Neural cell (in vitro differentiated cells): ENCODE results near the gene PRRC2B. TPM values are rescaled to one million over a fixed set of nuclear protein-coding genes. Genes with fewer than 3 reads are reported as not detected.

Source experiments
- H2AFZ ChIP-seq: fragments of 200-600, 300-800 bp; sonication (generic), shearing (Covaris generic); 2 replicates; pipeline ENCODE4 v1.6.0; 2014; ENCODE audit warnings: low read depth, mild to moderate bottlenecking, antibody characterized with exemption, low read length, moderate library complexity
- H3F3A ChIP-seq: fragments of 200-600 bp; shearing (Covaris generic); 2 replicates; pipeline ENCODE4 v1.6.1; 2016; ENCODE audit warnings: mild to moderate bottlenecking, moderate library complexity, mixed read lengths, antibody characterized with exemption, low read length; ENCODE audit not compliant: insufficient read depth, poor library complexity, severe bottlenecking
- H3K27ac ChIP-seq: fragments of 200-600, 300-800 bp; sonication (generic), shearing (Covaris generic); 2 replicates; pipeline ENCODE4 v1.5.1; 2014; ENCODE audit warnings: mild to moderate bottlenecking, low read length, moderate library complexity
- H3K27me3 ChIP-seq: fragments of 300-800, 200-600 bp; sonication (generic), shearing (Covaris generic); 2 replicates; pipeline ENCODE4 v1.6.0; 2014; ENCODE audit warnings: mild to moderate bottlenecking, low read depth, low read length, moderate library complexity; ENCODE audit not compliant: insufficient read depth
- H3K36me3 ChIP-seq: fragments of 300-800, 200-600 bp; sonication (generic), shearing (Covaris generic); 2 replicates; pipeline ENCODE4 v1.5.1; 2014; ENCODE audit warnings: mild to moderate bottlenecking, antibody characterized with exemption, low read length, moderate library complexity; ENCODE audit not compliant: insufficient read depth
- H3K4me2 ChIP-seq: fragments of 300-800, 200-600 bp; sonication (generic), shearing (Covaris generic); 2 replicates; pipeline ENCODE4 v1.6.0; 2014; ENCODE audit warnings: mild to moderate bottlenecking, low read length
- H3K4me3 ChIP-seq: fragments of 300-800, 200-600 bp; sonication (generic), shearing (Covaris generic); 2 replicates; pipeline ENCODE4 v1.5.1; 2014; ENCODE audit warnings: mild to moderate bottlenecking, low read length, moderate library complexity
- H3K79me2 ChIP-seq: fragments of 200-600 bp; shearing (Covaris generic); replicated peaks from 2 replicates; pipeline ENCODE4 v1.6.0; 2014; ENCODE audit warnings: mild to moderate bottlenecking, low read length, moderate library complexity; ENCODE audit not compliant: insufficient read depth
- H3K9ac ChIP-seq: fragments of 300-800, 200-600 bp; sonication (generic), shearing (Covaris generic); 2 replicates; pipeline ENCODE4 v1.6.1; 2016; ENCODE audit warnings: mild to moderate bottlenecking, low read length, mixed read lengths
- H3K9me2 ChIP-seq: fragments of 200-600 bp; shearing (Covaris generic); 2 replicates; pipeline ENCODE4 v1.6.1; 2016; ENCODE audit warnings: mild to moderate bottlenecking, low read length, mixed read lengths; ENCODE audit not compliant: insufficient read depth
- H3K9me3 ChIP-seq: fragments of 200-600, 300-800 bp; sonication (generic), shearing (Covaris generic); 2 replicates; pipeline ENCODE4 v1.6.1; 2016; ENCODE audit warnings: mild to moderate bottlenecking, mixed run types, low read length, moderate library complexity, mixed read lengths
- H4K20me1 ChIP-seq: fragments of 200-600 bp; shearing (Covaris generic); 2 replicates; pipeline ENCODE4 v1.6.1; 2016; ENCODE audit warnings: mild to moderate bottlenecking, mixed run types; ENCODE audit not compliant: insufficient read depth
- EP300 ChIP-seq: fragments of 450-650 bp; conservative IDR thresholded peaks from 2 replicates; pipeline ENCODE4 v1.6.1; 2014; ENCODE audit warnings: antibody characterized with exemption, mild to moderate bottlenecking, moderate library complexity; ENCODE audit not compliant: poor library complexity, severe bottlenecking
- EZH2 ChIP-seq: fragments of 200-600, 300-800 bp; shearing (Covaris generic), sonication (generic); IDR thresholded peaks from 2 replicates; pipeline ENCODE4 v1.6.1; 2014; ENCODE audit warnings: antibody characterized with exemption, low read length, borderline replicate concordance, mild to moderate bottlenecking; ENCODE audit not compliant: insufficient read depth, poor library complexity, severe bottlenecking
- MXI1 ChIP-seq: fragments of 450-650 bp; conservative IDR thresholded peaks from 2 replicates; pipeline ENCODE4 v1.6.1; 2014; ENCODE audit warnings: antibody characterized with exemption, mild to moderate bottlenecking; ENCODE audit not compliant: poor library complexity, severe bottlenecking
- POLR2AphosphoS5 ChIP-seq: IDR thresholded peaks from 2 replicates; pipeline ENCODE4 v1.6.1; 2012
- RAD21 ChIP-seq: fragments of 450-650 bp; conservative IDR thresholded peaks from 2 replicates; pipeline ENCODE4 v1.6.1; 2014; ENCODE audit warnings: antibody characterized with exemption, mild to moderate bottlenecking, moderate library complexity
- SMC3 ChIP-seq: fragments of 450-650 bp; conservative IDR thresholded peaks from 2 replicates; pipeline ENCODE4 v1.6.1; 2014; ENCODE audit warnings: antibody characterized with exemption, mild to moderate bottlenecking, moderate library complexity; ENCODE audit not compliant: poor library complexity
- TAF1 ChIP-seq: IDR thresholded peaks from 2 replicates; pipeline ENCODE4 v1.6.1; 2012; ENCODE audit warnings: low read depth
- polyA plus RNA-seq: library from polyadenylated mRNA; depleted of rRNA; stranded (reverse); fragments of >200 nt; gene quantifications from 2 replicates; pipeline ENCODE4 v1.2.3, GENCODE V29; 2014
- TF ChIP-seq, protein P1 (sequence below): IDR thresholded peaks from 2 replicates; pipeline ENCODE4 v1.6.1; 2012; ENCODE audit warnings: borderline replicate concordance
- TF ChIP-seq, protein P2 (sequence below): fragments of 450-650 bp; IDR thresholded peaks from 2 replicates; pipeline ENCODE4 v1.5.1; 2014; ENCODE audit warnings: antibody characterized with exemption, mild to moderate bottlenecking, moderate library complexity; ENCODE audit not compliant: poor library complexity, severe bottlenecking

Gene PRRC2B
- polyA plus RNA-seq, 1 donor from 2014 or later = 89.5 TPM

GRCh38 chr9:131436376-131436775, 42.5 kb downstream of the PRRC2B start:
- peaks cover 10% of the 10 kb centered on the region for H4K20me1 ChIP-seq
- no peak overlapping the region for H3K9ac ChIP-seq
- no peaks in the 10 kb centered on the region for H3K9me3 ChIP-seq
- no peaks in the 10 kb centered on the region for H3F3A ChIP-seq
- no peak overlapping the region for H3K4me3 ChIP-seq
- TF ChIP-seq, protein P1, sequence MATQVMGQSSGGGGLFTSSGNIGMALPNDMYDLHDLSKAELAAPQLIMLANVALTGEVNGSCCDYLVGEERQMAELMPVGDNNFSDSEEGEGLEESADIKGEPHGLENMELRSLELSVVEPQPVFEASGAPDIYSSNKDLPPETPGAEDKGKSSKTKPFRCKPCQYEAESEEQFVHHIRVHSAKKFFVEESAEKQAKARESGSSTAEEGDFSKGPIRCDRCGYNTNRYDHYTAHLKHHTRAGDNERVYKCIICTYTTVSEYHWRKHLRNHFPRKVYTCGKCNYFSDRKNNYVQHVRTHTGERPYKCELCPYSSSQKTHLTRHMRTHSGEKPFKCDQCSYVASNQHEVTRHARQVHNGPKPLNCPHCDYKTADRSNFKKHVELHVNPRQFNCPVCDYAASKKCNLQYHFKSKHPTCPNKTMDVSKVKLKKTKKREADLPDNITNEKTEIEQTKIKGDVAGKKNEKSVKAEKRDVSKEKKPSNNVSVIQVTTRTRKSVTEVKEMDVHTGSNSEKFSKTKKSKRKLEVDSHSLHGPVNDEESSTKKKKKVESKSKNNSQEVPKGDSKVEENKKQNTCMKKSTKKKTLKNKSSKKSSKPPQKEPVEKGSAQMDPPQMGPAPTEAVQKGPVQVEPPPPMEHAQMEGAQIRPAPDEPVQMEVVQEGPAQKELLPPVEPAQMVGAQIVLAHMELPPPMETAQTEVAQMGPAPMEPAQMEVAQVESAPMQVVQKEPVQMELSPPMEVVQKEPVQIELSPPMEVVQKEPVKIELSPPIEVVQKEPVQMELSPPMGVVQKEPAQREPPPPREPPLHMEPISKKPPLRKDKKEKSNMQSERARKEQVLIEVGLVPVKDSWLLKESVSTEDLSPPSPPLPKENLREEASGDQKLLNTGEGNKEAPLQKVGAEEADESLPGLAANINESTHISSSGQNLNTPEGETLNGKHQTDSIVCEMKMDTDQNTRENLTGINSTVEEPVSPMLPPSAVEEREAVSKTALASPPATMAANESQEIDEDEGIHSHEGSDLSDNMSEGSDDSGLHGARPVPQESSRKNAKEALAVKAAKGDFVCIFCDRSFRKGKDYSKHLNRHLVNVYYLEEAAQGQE = no peak
- no peak for TF ChIP-seq EZH2
- TF ChIP-seq, protein P2, sequence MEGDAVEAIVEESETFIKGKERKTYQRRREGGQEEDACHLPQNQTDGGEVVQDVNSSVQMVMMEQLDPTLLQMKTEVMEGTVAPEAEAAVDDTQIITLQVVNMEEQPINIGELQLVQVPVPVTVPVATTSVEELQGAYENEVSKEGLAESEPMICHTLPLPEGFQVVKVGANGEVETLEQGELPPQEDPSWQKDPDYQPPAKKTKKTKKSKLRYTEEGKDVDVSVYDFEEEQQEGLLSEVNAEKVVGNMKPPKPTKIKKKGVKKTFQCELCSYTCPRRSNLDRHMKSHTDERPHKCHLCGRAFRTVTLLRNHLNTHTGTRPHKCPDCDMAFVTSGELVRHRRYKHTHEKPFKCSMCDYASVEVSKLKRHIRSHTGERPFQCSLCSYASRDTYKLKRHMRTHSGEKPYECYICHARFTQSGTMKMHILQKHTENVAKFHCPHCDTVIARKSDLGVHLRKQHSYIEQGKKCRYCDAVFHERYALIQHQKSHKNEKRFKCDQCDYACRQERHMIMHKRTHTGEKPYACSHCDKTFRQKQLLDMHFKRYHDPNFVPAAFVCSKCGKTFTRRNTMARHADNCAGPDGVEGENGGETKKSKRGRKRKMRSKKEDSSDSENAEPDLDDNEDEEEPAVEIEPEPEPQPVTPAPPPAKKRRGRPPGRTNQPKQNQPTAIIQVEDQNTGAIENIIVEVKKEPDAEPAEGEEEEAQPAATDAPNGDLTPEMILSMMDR = no peak
- TF ChIP-seq SMC3 = no peak
- no peak for TF ChIP-seq MXI1
- no peak for TF ChIP-seq TAF1
- TF ChIP-seq POLR2AphosphoS5 = no peak
- no peak for TF ChIP-seq EP300
- H3K4me2 ChIP-seq = no peak overlapping the region
- H3K36me3 ChIP-seq = peaks cover 2% of the 10 kb centered on the region
- no peaks in the 10 kb centered on the region for H3K9me2 ChIP-seq
- no peak overlapping the region for H2AFZ ChIP-seq
- no peaks in the 10 kb centered on the region for H3K27me3 ChIP-seq
- H3K79me2 ChIP-seq = peaks cover 20% of the 10 kb centered on the region
- no peak overlapping the region for H3K27ac ChIP-seq

- Histone ChIP-seq H3K4me2 (no peak overlapping the region), H3K9me3 (no peaks in the 10 kb centered on the region), H3K36me3 (peaks cover 4% of the 10 kb centered on the region), H3F3A (no peaks in the 10 kb centered on the region), H3K9me2 (no peaks in the 10 kb centered on the region), H3K27ac (no peak overlapping the region), H3K79me2 (peaks cover 19% of the 10 kb centered on the region), H2AFZ (no peak overlapping the region), H3K9ac (no peak overlapping the region), H3K4me3 (no peak overlapping the region), H3K27me3 (no peaks in the 10 kb centered on the region), H4K20me1 (peaks cover 10% of the 10 kb centered on the region)
- TF ChIP-seq MXI1 = no peak
- TF ChIP-seq EZH2 = no peak
- TF ChIP-seq RAD21 = no peak
- TF ChIP-seq, protein P1 = no peak
- no peak for TF ChIP-seq TAF1
- TF ChIP-seq, protein P2 = no peak
- TF ChIP-seq EP300 = no peak
- TF ChIP-seq POLR2AphosphoS5 = no peak
- no peak for TF ChIP-seq SMC3
These were observed 43.0 kb downstream of the PRRC2B start for GRCh38 chr9:131436865-131437271.
